ENCODE results near the gene KCNIP3.
"Not testable (repeated sequence)": the region's sequence is repeated elsewhere in the genome, so short reads cannot be mapped to it uniquely, and the experiment has no call there.

Gene KCNIP3

DNA sequence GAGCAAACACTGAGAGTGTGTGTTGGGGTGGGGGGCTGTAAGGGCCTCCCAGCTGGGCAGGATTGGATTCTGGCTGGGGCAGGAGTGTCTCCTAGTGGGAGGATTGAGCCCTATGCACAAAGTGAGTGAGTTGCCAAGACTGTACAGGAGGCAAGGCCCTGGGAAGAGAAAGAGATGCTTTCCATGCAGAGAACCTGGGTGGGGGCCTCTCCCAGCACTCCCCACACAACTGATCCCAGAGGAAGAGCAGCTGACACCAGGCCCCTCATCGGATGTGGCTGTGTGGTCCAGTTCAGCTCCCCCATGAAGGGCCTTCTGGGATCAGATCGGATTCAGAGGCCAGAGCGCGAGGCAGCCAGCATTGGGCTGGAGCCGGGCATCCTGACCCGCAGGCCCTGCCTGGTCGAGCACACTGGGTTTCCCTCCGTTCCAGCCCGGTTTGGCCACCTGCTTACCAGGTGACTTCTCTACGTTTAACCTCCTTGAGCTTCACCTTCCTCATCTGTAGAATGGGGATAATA is 56.0 kb downstream of the KCNIP3 start:
- Mint-ChIP-seq H3K36me3 (no peaks in the 10 kb centered on the region), H3K9me3 (peaks cover 4% of the 10 kb centered on the region), H3K27ac (no peak overlapping the region), H3K27me3 (peaks cover 9% of the 10 kb centered on the region), H3K4me1 (no peaks in the 10 kb centered on the region), H3K4me3 (no peak overlapping the region)
- ATAC-seq (ENCODE audit: low read depth) (no peak), DNase-seq (ENCODE audit: low spot score in 2 of 2) (no peak)

GRCh38 chr2:95353613-95354468 is 56.7 kb downstream of the KCNIP3 start:
- H3K36me3 Mint-ChIP-seq: no peaks in the 10 kb centered on the region
- H3K9me3 Mint-ChIP-seq: peaks cover 4% of the 10 kb centered on the region
- H3K27ac Mint-ChIP-seq: no peak overlapping the region

DNA sequence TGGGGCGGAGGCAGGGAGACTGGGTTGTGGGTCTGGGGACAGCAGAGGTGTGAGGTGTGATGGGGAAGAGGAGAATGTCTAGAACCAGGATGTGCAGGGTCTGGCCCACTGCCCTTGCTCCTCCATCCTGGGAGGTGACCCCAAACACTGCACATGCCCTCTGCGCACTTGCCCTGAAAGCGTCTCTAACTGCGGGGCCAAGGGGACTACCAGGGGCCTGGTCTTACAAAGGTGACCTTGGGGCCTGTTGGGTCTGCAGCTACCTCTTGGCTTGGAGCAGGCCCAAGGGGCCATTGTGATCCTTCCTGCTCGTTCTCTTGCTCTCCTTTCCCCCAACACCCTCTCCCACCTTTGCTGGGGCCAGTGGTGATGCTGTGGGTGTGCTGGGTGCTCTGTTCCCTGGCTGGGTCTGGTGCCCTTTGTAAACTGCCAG is 57.3 kb downstream of the KCNIP3 start:
- Mint-ChIP-seq H3K27ac (no peak overlapping the region), H3K4me3 (no peak overlapping the region), H3K36me3 (no peaks in the 10 kb centered on the region), H3K27me3 (peaks cover 9% of the 10 kb centered on the region), H3K9me3 (peaks cover 4% of the 10 kb centered on the region), H3K4me1 (no peaks in the 10 kb centered on the region)
- no peak for ATAC-seq (ENCODE audit: low read depth)
- DNase-seq (ENCODE audit: low spot score in 2 of 2): no peak

More at GRCh38 chr2:95353613-95354468, 56.7 kb downstream of the KCNIP3 start:
- no peak overlapping the region for H3K4me3 Mint-ChIP-seq
- ATAC-seq (ENCODE audit: low read depth) (no peak), DNase-seq (ENCODE audit: low spot score in 2 of 2) (no peak)
- no peaks in the 10 kb centered on the region for H3K4me1 Mint-ChIP-seq
- peaks cover 9% of the 10 kb centered on the region for H3K27me3 Mint-ChIP-seq

GRCh38 chr2:95354925-95355324 is 57.8 kb downstream of the KCNIP3 start:
- no peak overlapping the region for H3K27ac Mint-ChIP-seq
- H3K27me3 Mint-ChIP-seq: peaks cover 9% of the 10 kb centered on the region
- no peak for ATAC-seq (ENCODE audit: low read depth)
- no peak overlapping the region for H3K4me3 Mint-ChIP-seq
- H3K4me1 Mint-ChIP-seq: no peaks in the 10 kb centered on the region
- peaks cover 4% of the 10 kb centered on the region for H3K9me3 Mint-ChIP-seq
- H3K36me3 Mint-ChIP-seq: no peaks in the 10 kb centered on the region
- no peak for DNase-seq (ENCODE audit: low spot score in 2 of 2)

GRCh38 chr2:95355486-95355885 is 58.3 kb downstream of the KCNIP3 start:
- not testable (repeated sequence) for H3K27me3 Mint-ChIP-seq; ATAC-seq (ENCODE audit: low read depth); H3K27ac Mint-ChIP-seq; H3K36me3 Mint-ChIP-seq; H3K4me1 Mint-ChIP-seq; DNase-seq (ENCODE audit: low spot score in 2 of 2); H3K9me3 Mint-ChIP-seq; H3K4me3 Mint-ChIP-seq

DNA sequence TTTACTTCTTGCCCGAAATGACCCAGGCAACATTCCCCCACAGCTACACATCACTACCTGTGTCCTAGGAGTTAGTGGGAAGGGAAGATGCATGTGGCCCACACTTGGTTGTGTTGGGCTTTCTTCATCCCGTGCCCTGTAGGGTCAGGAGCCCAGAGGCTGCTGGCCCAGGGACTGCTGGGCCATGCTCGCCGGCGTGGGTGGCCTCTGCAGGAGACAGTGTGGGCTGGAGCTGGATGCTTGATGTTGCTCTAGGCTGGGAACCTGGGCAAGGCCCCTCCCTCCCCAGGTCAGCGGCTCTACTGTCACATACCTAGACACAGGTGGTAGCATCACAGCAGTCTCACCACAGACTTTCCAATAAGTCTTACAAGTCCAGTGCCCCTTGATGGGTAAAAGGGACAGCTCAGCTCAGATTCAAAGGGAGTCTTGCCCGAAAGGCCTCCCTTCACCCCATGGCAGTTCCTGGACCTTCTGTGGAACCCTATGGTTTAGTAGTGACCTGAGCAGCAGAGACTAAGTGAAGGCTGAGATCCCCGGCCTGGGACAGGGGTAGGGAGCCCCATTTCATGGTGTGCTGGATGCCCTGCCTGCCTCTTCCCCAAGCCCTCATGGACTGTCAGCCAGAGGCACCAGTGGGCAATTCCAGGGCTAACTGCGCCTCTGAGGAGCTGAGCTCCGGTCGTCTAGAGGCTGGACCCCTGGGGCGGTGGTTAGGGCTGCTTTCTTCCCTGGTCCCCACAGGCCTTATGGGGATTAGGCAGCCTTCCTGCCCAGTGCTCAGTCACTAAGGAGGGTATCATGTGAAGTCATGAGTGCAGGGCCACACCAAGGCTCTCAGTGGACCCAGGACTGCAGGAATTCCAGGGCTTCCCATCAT is 59.9 kb downstream of the KCNIP3 start:
- Mint-ChIP-seq H3K4me3 (no peak overlapping the region), H3K27ac (no peak overlapping the region), H3K9me3 (peaks cover 4% of the 10 kb centered on the region), H3K36me3 (no peaks in the 10 kb centered on the region), H3K4me1 (no peaks in the 10 kb centered on the region), H3K27me3 (peaks cover 5% of the 10 kb centered on the region)
- ATAC-seq (ENCODE audit: low read depth) (no peak), DNase-seq (ENCODE audit: low spot score in 2 of 2) (no peak)

DNA sequence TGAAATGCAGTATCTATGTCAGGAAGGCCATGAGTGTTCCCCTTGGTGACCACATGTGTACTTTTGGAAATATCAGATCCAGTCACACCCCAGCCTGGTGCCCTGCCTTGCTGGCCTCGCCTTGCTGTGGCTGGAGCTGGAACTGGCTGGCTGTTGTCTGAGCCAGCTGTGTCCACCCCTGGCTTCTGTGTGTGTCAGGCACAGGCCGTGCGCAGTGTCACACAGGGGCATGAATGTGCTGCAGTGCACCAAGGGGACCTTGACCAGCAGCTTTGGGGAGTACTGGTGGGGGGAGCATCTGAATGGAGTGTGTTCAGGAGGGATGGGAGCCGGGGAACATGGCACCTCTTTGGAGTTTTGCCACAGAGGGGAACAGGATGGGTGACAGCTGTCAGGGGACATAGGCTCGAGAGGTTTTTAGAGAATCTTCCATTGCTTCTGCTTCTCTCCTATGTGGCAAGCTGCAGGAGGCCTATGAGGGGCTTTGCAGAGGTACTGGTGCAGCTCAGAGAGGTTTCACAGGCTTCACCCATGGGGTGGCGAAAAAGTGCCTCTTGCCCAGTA is 60.7 kb downstream of the KCNIP3 start:
- Mint-ChIP-seq H3K36me3 (no peaks in the 10 kb centered on the region), H3K27me3 (peaks cover 4% of the 10 kb centered on the region), H3K4me1 (no peaks in the 10 kb centered on the region), H3K27ac (no peak overlapping the region), H3K9me3 (peaks cover 4% of the 10 kb centered on the region), H3K4me3 (no peak overlapping the region)
- DNase-seq (ENCODE audit: low spot score in 2 of 2) (no peak), ATAC-seq (ENCODE audit: low read depth) (no peak)

DNA sequence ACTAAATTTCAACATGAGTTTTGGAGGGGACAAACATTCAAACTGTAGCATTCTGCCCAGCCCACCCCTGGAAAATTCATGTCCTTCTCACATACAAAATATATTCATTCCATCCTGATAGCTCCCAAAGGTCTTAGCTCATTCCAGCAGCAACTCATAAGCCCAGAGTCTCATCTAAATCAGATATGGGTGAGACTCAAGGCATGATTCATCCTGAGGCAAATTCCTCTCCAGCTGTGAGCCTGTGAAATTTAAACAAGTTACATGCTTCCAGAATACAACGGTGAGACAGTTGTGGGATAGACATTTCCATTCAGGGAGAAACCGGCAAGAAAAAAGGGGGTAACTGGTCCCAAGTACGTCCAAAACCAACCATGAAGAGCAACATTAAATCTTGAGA is 61.9 kb downstream of the KCNIP3 start:
- H3K4me1 Mint-ChIP-seq: no peaks in the 10 kb centered on the region
- H3K9me3 Mint-ChIP-seq: peaks cover 4% of the 10 kb centered on the region
- no peak overlapping the region for H3K4me3 Mint-ChIP-seq
- ATAC-seq (ENCODE audit: low read depth): no peak
- DNase-seq (ENCODE audit: low spot score in 2 of 2): no peak
- H3K27ac Mint-ChIP-seq: no peak overlapping the region
- H3K27me3 Mint-ChIP-seq: peaks cover 3% of the 10 kb centered on the region
- no peaks in the 10 kb centered on the region for H3K36me3 Mint-ChIP-seq

DNA sequence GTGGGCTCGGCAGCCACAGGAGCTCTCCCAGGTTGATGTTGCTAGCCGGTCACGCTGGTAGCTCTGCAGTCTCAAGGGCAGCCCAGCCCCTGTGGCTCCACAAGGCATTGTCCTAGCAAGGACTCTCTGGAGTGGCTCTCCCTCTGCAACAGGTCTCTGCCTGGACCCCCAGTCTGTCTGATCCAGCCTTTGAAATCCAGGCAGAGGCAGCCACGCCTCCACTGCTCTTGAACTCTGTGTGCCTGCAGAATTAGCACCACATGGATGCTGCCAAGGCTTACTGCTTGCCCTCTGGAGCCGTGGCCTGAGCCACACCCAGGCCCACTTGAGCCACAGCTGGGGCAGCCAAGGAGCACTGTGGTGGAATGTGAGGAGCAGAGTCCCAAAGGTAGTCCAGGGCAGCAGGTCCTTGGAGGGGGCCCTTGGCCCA is 62.4 kb downstream of the KCNIP3 start:
- no peak overlapping the region for H3K4me3 Mint-ChIP-seq
- peaks cover 4% of the 10 kb centered on the region for H3K9me3 Mint-ChIP-seq
- no peaks in the 10 kb centered on the region for H3K4me1 Mint-ChIP-seq
- DNase-seq (ENCODE audit: low spot score in 2 of 2) (no peak), ATAC-seq (ENCODE audit: low read depth) (no peak)
- no peak overlapping the region for H3K27ac Mint-ChIP-seq
- peaks cover 3% of the 10 kb centered on the region for H3K27me3 Mint-ChIP-seq
- no peaks in the 10 kb centered on the region for H3K36me3 Mint-ChIP-seq

GRCh38 chr2:95361216-95361980 is 64.3 kb downstream of the KCNIP3 start:
- Mint-ChIP-seq H3K27ac (no peak overlapping the region), H3K9me3 (no peaks in the 10 kb centered on the region), H3K4me1 (no peaks in the 10 kb centered on the region), H3K27me3 (peaks cover 7% of the 10 kb centered on the region), H3K36me3 (no peaks in the 10 kb centered on the region), H3K4me3 (no peak overlapping the region)
- ATAC-seq (ENCODE audit: low read depth) (no peak), DNase-seq (ENCODE audit: low spot score in 2 of 2) (no peak)

DNA sequence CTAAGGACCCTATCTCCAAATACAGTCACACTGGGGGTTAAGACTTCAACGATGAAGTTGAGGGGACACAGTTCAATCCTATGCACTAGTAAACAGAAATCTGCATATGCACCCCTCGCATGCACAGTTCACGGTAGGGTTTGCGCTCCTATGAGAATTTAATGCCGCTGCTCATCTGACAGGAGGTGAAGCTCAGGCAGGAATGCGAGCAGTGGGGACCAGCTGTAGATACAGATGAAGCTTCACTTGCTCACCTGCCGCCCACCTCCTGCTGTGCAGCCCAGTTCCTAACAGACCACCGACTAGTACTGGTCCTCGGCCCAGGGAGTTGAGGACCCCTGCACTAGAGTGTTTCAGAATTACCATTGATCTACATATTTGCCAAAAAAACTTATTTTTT is 65.3 kb downstream of the KCNIP3 start:
- Mint-ChIP-seq H3K36me3 (no peaks in the 10 kb centered on the region), H3K4me3 (no peak overlapping the region), H3K9me3 (no peaks in the 10 kb centered on the region), H3K27me3 (peaks cover 7% of the 10 kb centered on the region), H3K4me1 (no peaks in the 10 kb centered on the region), H3K27ac (no peak overlapping the region)
- ATAC-seq (ENCODE audit: low read depth) (no peak), DNase-seq (ENCODE audit: low spot score in 2 of 2) (no peak)

- H3K27ac Mint-ChIP-seq: no peak overlapping the region
- H3K4me3 Mint-ChIP-seq: no peak overlapping the region
- ATAC-seq (ENCODE audit: low read depth) (no peak), DNase-seq (ENCODE audit: low spot score in 2 of 2) (no peak)
- no peaks in the 10 kb centered on the region for H3K4me1 Mint-ChIP-seq
- no peaks in the 10 kb centered on the region for H3K9me3 Mint-ChIP-seq
- peaks cover 6% of the 10 kb centered on the region for H3K27me3 Mint-ChIP-seq
- H3K36me3 Mint-ChIP-seq: no peaks in the 10 kb centered on the region
Measured at GRCh38 chr2:95366514-95366913, 69.4 kb downstream of the KCNIP3 start.

GRCh38 chr2:95372216-95372829 is 75.2 kb downstream of the KCNIP3 start:
- peaks cover 15% of the 10 kb centered on the region for H3K27me3 Mint-ChIP-seq
- H3K4me1 Mint-ChIP-seq: no peaks in the 10 kb centered on the region
- H3K27ac Mint-ChIP-seq: no peak overlapping the region
- peaks cover 3% of the 10 kb centered on the region for H3K36me3 Mint-ChIP-seq
- ATAC-seq (ENCODE audit: low read depth): no peak
- no peak overlapping the region for H3K4me3 Mint-ChIP-seq
- no peak for DNase-seq (ENCODE audit: low spot score in 2 of 2)
- H3K9me3 Mint-ChIP-seq: no peaks in the 10 kb centered on the region

All from memory B cell (primary cell).